HPDE6-E6E7 (cell line): ENCODE data around the gene CALHM5.

Source experiments
- DNase-seq: peaks from one replicate; pipeline ENCODE4 v3.0.0; 2011; ENCODE audit warnings: missing footprints; ENCODE audit errors: extremely low spot score

CALHM5 gene

GRCh38 chr6:116508527-116508926 lies 2.9 kb upstream of the CALHM5 start:
- DNase-seq: no peak

- DNase-seq: no peak
Observed at GRCh38 chr6:116512111-116512559, 696 bp downstream of the CALHM5 start.

- no peak for DNase-seq
Observed at GRCh38 chr6:116512734-116513133, 1.3 kb downstream of the CALHM5 start.

- no peak for DNase-seq
Observed at GRCh38 chr6:116513224-116513875, 1.9 kb downstream of the CALHM5 start.

GRCh38 chr6:116514111-116514510 lies 2.7 kb downstream of the CALHM5 start:
- DNase-seq: no peak

GRCh38 chr6:116515141-116515540 lies 3.7 kb downstream of the CALHM5 start:
- DNase-seq: no peak

- DNase-seq: no peak
Observed at GRCh38 chr6:116518621-116519368, 7.4 kb downstream of the CALHM5 start.

GRCh38 chr6:116522896-116523295 lies 11.5 kb downstream of the CALHM5 start:
- no peak for DNase-seq

GRCh38 chr6:116524236-116524635 lies 12.8 kb downstream of the CALHM5 start:
- no peak for DNase-seq

GRCh38 chr6:116528133-116528532 lies 16.7 kb downstream of the CALHM5 start:
- DNase-seq: no peak

GRCh38 chr6:116528780-116529179 lies 17.3 kb downstream of the CALHM5 start:
- DNase-seq: no peak

- no peak for DNase-seq
Observed at GRCh38 chr6:116529466-116530290, 18.2 kb downstream of the CALHM5 start.

GRCh38 chr6:116530436-116530835 lies 19.0 kb downstream of the CALHM5 start:
- no peak for DNase-seq

GRCh38 chr6:116531675-116532570 lies 20.5 kb downstream of the CALHM5 start:
- DNase-seq: peak; percentile 44

GRCh38 chr6:116533233-116533957 lies 22.0 kb downstream of the CALHM5 start:
- no peak for DNase-seq

GRCh38 chr6:116535109-116535508 lies 23.7 kb downstream of the CALHM5 start:
- no peak for DNase-seq

- peak; percentile 50 for DNase-seq
Observed at GRCh38 chr6:116536216-116536621, 24.8 kb downstream of the CALHM5 start.

GRCh38 chr6:116542426-116542825 lies 31.0 kb downstream of the CALHM5 start:
- no peak for DNase-seq

GRCh38 chr6:116543149-116543548 lies 31.7 kb downstream of the CALHM5 start:
- DNase-seq: no peak

GRCh38 chr6:116545651-116546050 lies 34.2 kb downstream of the CALHM5 start, which contains the start of gene TRAPPC3L:
Gene TRAPPC3L, minus strand, starts transcription at chr6:116545684. Its CDS starts 170 bp downstream, at chr6:116545514.
- no peak for DNase-seq

GRCh38 chr6:116547358-116547757 lies 35.9 kb downstream of the CALHM5 start:
- no peak for DNase-seq
